Measurements from ENCODE around the gene RAD51C. TPM values are rescaled to one million over a fixed set of nuclear protein-coding genes. Genes with fewer than 3 reads are reported as not detected.

The RAD51C gene
- total RNA-seq, 3 donors from 2014 or later (not counting 1 experiment from before 2014, with no cell fraction given): 13.4 to 18.9 (median 17.1) TPM

GRCh38 chr17:58703137-58703915 is 10.9 kb downstream of the RAD51C start:
- DNase-seq (no peak), ATAC-seq (no peak)
- no peak overlapping the region for H3K27ac Mint-ChIP-seq
- peaks cover 12% of the 10 kb centered on the region for H3K36me3 ChIP-seq (ENCODE audit: control insufficient read depth, insufficient read depth, low read length)
- no peak overlapping the region for H3K27ac ChIP-seq (ENCODE audit: low read length)
- H3K9me3 Mint-ChIP-seq: no peaks in the 10 kb centered on the region
- no peaks in the 10 kb centered on the region for H3K9me3 ChIP-seq (ENCODE audit: control insufficient read depth, insufficient read depth, low read length)
- H3K4me3 ChIP-seq (ENCODE audit: low read length): no peak overlapping the region
- intact Hi-C loops (cut with micrococcal nuclease): no loop called here
- 86% methylated on average over 2 of the region's 4 CpGs for WGBS (ENCODE audit: insufficient coverage)
- no peaks in the 10 kb centered on the region for H3K27me3 ChIP-seq (ENCODE audit: control insufficient read depth, insufficient read depth, low read length)
- TF ChIP-seq, protein P1, sequence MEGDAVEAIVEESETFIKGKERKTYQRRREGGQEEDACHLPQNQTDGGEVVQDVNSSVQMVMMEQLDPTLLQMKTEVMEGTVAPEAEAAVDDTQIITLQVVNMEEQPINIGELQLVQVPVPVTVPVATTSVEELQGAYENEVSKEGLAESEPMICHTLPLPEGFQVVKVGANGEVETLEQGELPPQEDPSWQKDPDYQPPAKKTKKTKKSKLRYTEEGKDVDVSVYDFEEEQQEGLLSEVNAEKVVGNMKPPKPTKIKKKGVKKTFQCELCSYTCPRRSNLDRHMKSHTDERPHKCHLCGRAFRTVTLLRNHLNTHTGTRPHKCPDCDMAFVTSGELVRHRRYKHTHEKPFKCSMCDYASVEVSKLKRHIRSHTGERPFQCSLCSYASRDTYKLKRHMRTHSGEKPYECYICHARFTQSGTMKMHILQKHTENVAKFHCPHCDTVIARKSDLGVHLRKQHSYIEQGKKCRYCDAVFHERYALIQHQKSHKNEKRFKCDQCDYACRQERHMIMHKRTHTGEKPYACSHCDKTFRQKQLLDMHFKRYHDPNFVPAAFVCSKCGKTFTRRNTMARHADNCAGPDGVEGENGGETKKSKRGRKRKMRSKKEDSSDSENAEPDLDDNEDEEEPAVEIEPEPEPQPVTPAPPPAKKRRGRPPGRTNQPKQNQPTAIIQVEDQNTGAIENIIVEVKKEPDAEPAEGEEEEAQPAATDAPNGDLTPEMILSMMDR (IDR thresholded peaks at IDR 0.05): no peak
- no peaks in the 10 kb centered on the region for H3K4me1 ChIP-seq (ENCODE audit: control insufficient read depth, insufficient read depth, low read length)
- H3K4me1 Mint-ChIP-seq: peaks cover 0 to 7% of the 10 kb centered on the region in 2 donors
- no peaks in the 10 kb centered on the region for H3K27me3 Mint-ChIP-seq (ENCODE audit: low read depth in 2 of 2)
- no peak overlapping the region for H3K4me3 Mint-ChIP-seq
- H3K36me3 Mint-ChIP-seq: peaks cover 8% of the 10 kb centered on the region

- Mint-ChIP-seq H3K9me3 (no peaks in the 10 kb centered on the region), H3K36me3 (peaks cover 8% of the 10 kb centered on the region), H3K27ac (no peak overlapping the region), H3K4me1 (peaks cover 0 to 7% of the 10 kb centered on the region in 2 donors), H3K4me3 (no peak overlapping the region), H3K27me3 (ENCODE audit: low read depth in 2 of 2) (no peaks in the 10 kb centered on the region)
- Histone ChIP-seq H3K9me3 (ENCODE audit: control insufficient read depth, insufficient read depth, low read length) (no peaks in the 10 kb centered on the region), H3K27ac (ENCODE audit: low read length) (no peak overlapping the region), H3K27me3 (ENCODE audit: control insufficient read depth, insufficient read depth, low read length) (no peaks in the 10 kb centered on the region), H3K36me3 (ENCODE audit: control insufficient read depth, insufficient read depth, low read length) (peaks cover 12% of the 10 kb centered on the region), H3K4me1 (ENCODE audit: control insufficient read depth, insufficient read depth, low read length) (no peaks in the 10 kb centered on the region), H3K4me3 (ENCODE audit: low read length) (no peak overlapping the region)
- TF ChIP-seq, protein P1 (IDR thresholded peaks at IDR 0.05): no peak
- intact Hi-C loops (cut with micrococcal nuclease): no loop called here
- no CpG with 5 or more reads among the region's 2 CpGs for WGBS (ENCODE audit: insufficient coverage)
- DNase-seq (no peak), ATAC-seq (no peak)
These were observed 11.5 kb downstream of the RAD51C start for GRCh38 chr17:58703916-58704286.

- H3K27ac Mint-ChIP-seq: no peak overlapping the region
- H3K9me3 ChIP-seq (ENCODE audit: control insufficient read depth, insufficient read depth, low read length): no peaks in the 10 kb centered on the region
- peaks cover 5 to 7% of the 10 kb centered on the region in 2 donors for H3K4me1 Mint-ChIP-seq
- no peak for ATAC-seq
- H3K4me1 ChIP-seq (ENCODE audit: control insufficient read depth, insufficient read depth, low read length): no peaks in the 10 kb centered on the region
- H3K27me3 ChIP-seq (ENCODE audit: control insufficient read depth, insufficient read depth, low read length): no peaks in the 10 kb centered on the region
- peaks cover 15% of the 10 kb centered on the region for H3K36me3 Mint-ChIP-seq
- intact Hi-C loops (cut with micrococcal nuclease): no loop called here
- no peak overlapping the region for H3K27ac ChIP-seq (ENCODE audit: low read length)
- TF ChIP-seq, protein P1 (IDR thresholded peaks at IDR 0.05): no peak
- no peak overlapping the region for H3K4me3 ChIP-seq (ENCODE audit: low read length)
- DNase-seq: no peak
- WGBS (ENCODE audit: insufficient coverage): 77% methylated on average over 2 of the region's 3 CpGs
- no peaks in the 10 kb centered on the region for H3K27me3 Mint-ChIP-seq (ENCODE audit: low read depth in 2 of 2)
- H3K9me3 Mint-ChIP-seq: no peaks in the 10 kb centered on the region
- peaks cover 19% of the 10 kb centered on the region for H3K36me3 ChIP-seq (ENCODE audit: control insufficient read depth, insufficient read depth, low read length)
- H3K4me3 Mint-ChIP-seq: no peak overlapping the region
These were observed 14.1 kb downstream of the RAD51C start for GRCh38 chr17:58706351-58707140.

All from natural killer cell (primary cell).